Endothelial cell of umbilical vein (primary cell): Measurements from ENCODE around the gene CELF3. TPM values are rescaled to one million over a fixed set of nuclear protein-coding genes. Genes with fewer than 3 reads are reported as not detected.
A peak's percentile ranks its signal among the peaks of the same experiment; 100 is the strongest.

Source experiments
- BruUV-seq: library from RNA; stranded (reverse); fragments of 400-500 nt; replicated peaks from 2 replicates; lab custom pipeline; 2021; lab: Mats Ljungman, UMichigan
- CTCF ChIA-PET: fragments of 300-600, 350-600 bp; sonication (Branson Sonifier 250); formaldehyde crosslinking; loops from one replicate; lab custom pipeline; 2021; ENCODE audit warnings: antibody characterized with exemption, inconsistent platforms; lab: Charles Lee
- POLR2A ChIA-PET: fragments of 300-600, 350-600 bp; sonication (Branson Sonifier 250); formaldehyde crosslinking; loops from one replicate; lab custom pipeline; 2021; ENCODE audit warnings: antibody characterized with exemption, inconsistent platforms; lab: Charles Lee
- DNase-seq: peaks from one replicate; pipeline ENCODE4 v3.0.0-alpha.2; 2011; ENCODE audit warnings: low read depth, low spot score
- FAIRE-seq: peaks from 2 replicates; lab custom pipeline; 2011; peaks lifted over from hg19 to GRCh38; lab: Jason Lieb, UNC
- H2AFZ ChIP-seq: 2 replicates; pipeline ENCODE4 v1.6.0; 2012; ENCODE audit warnings: low read depth, low read length, control low read depth, inconsistent platforms
- H3K27ac ChIP-seq: 2 replicates; pipeline ENCODE4 v1.5.1; 2011; ENCODE audit warnings: low read depth, mild to moderate bottlenecking, control low read depth, low read length, moderate library complexity; ENCODE audit not compliant: insufficient read depth
- H3K27me3 ChIP-seq, 2 experiments: 2 replicates each; pipeline versions ENCODE4 v1.6.0 to v1.6.1; 2011; ENCODE audit warnings: low read length in 2 of 2, mixed read lengths in 1 of 2; ENCODE audit not compliant: control insufficient read depth in 2 of 2, insufficient read depth in 2 of 2
- H3K36me3 ChIP-seq, 2 experiments: 2 replicates in 1 of 2; 3 replicates in 1 of 2; pipeline ENCODE4 v1.5.1; 2011; ENCODE audit warnings: low read length in 2 of 2, mild to moderate bottlenecking in 1 of 2, moderate library complexity in 1 of 2; ENCODE audit not compliant: control insufficient read depth in 2 of 2, insufficient read depth in 2 of 2; ENCODE audit errors: extremely low read depth in 1 of 2
- H3K4me1 ChIP-seq: 3 replicates; pipeline ENCODE4 v1.5.1; 2011; ENCODE audit warnings: mild to moderate bottlenecking, low read length; ENCODE audit not compliant: control insufficient read depth, insufficient read depth; ENCODE audit errors: extremely low read depth
- H3K4me2 ChIP-seq: 2 replicates; pipeline ENCODE4 v1.6.1; 2011; ENCODE audit warnings: low read length, control low read depth, mixed read lengths; ENCODE audit not compliant: insufficient read depth
- H3K4me3 ChIP-seq, 3 experiments: fragments of 200-600 bp in 1 of 3; sonication (generic), shearing (Covaris generic) in 1 of 3; replicated peaks in 1 of 3; 2 replicates each; pipeline ENCODE4 v1.5.1; 2011 to 2016; ENCODE audit warnings: control low read depth in 3 of 3, low read length in 3 of 3, mild to moderate bottlenecking in 2 of 3, inconsistent platforms in 1 of 3, low read depth in 1 of 3, moderate library complexity in 1 of 3; ENCODE audit not compliant: insufficient read depth in 1 of 3
- H3K79me2 ChIP-seq: 2 replicates; pipeline ENCODE4 v1.6.0; 2012; ENCODE audit warnings: low read length, inconsistent platforms; ENCODE audit not compliant: control insufficient read depth, insufficient read depth
- H3K9ac ChIP-seq: replicated peaks from 2 replicates; pipeline ENCODE3; 2011; ENCODE audit warnings: low read length, control low read depth; ENCODE audit not compliant: insufficient read depth; ENCODE audit errors: extremely low read depth
- H3K9me1 ChIP-seq: replicated peaks from 3 replicates; pipeline ENCODE4 v1.6.0; 2011; ENCODE audit warnings: mild to moderate bottlenecking, low read length; ENCODE audit not compliant: control insufficient read depth, insufficient read depth; ENCODE audit errors: extremely low read depth
- H3K9me3 ChIP-seq: replicated peaks from 2 replicates; pipeline ENCODE4 v1.5.1; 2012; ENCODE audit warnings: low read length, inconsistent platforms; ENCODE audit not compliant: control insufficient read depth, insufficient read depth
- H4K20me1 ChIP-seq: replicated peaks from 2 replicates; pipeline ENCODE3; 2011; ENCODE audit warnings: mild to moderate bottlenecking, low read length; ENCODE audit not compliant: control insufficient read depth, insufficient read depth; ENCODE audit errors: extremely low read depth
- EZH2 ChIP-seq: IDR thresholded peaks from 2 replicates; pipeline ENCODE4 v1.6.1; 2012; ENCODE audit warnings: borderline replicate concordance, low read depth, mild to moderate bottlenecking, moderate library complexity, low read length, inconsistent platforms; ENCODE audit not compliant: severe bottlenecking
- FOS ChIP-seq: IDR thresholded peaks from 2 replicates; pipeline ENCODE4 v1.6.1; 2011; ENCODE audit warnings: mild to moderate bottlenecking, low read length, moderate library complexity, borderline replicate concordance; ENCODE audit not compliant: insufficient read depth
- GATA2 ChIP-seq: IDR thresholded peaks from 2 replicates; pipeline ENCODE4 v1.7.0; 2011; ENCODE audit warnings: low read depth, mild to moderate bottlenecking, moderate library complexity, mixed read lengths, low read length; ENCODE audit not compliant: insufficient read length, insufficient read depth
- JUN ChIP-seq: IDR thresholded peaks from 2 replicates; pipeline ENCODE4 v1.6.1; 2011; ENCODE audit warnings: borderline replicate concordance, low read depth; ENCODE audit not compliant: insufficient read length, insufficient read depth
- MYC ChIP-seq: IDR thresholded peaks from one replicate; pipeline ENCODE4 v1.6.1; 2011; ENCODE audit warnings: mild to moderate bottlenecking, low read depth, low read length
- POLR2A ChIP-seq: IDR thresholded peaks from 2 replicates; pipeline ENCODE4 v1.6.1; 2012; ENCODE audit warnings: low read depth, mild to moderate bottlenecking, control low read depth, low read length
- POLR2AphosphoS5 ChIP-seq: IDR thresholded peaks from 2 replicates; pipeline ENCODE4 v1.6.1; 2012; ENCODE audit warnings: low read depth, mild to moderate bottlenecking, control low read depth, low read length, moderate library complexity; ENCODE audit not compliant: insufficient read depth
- dilution Hi-C: fragments of 300-500 bp; cut with MboI; formaldehyde crosslinking; loops from one replicate; pipeline ENCODE4 v1.15.0; 2019; ENCODE audit warnings: low sequenced_read_pairs; ENCODE audit not compliant: extremely low pct_ligation_motif_present
- intact Hi-C: fragments of 100-400 bp; cut with micrococcal nuclease; formaldehyde crosslinking; loops from one replicate; pipeline ENCODE4 v1.10.0; 2022
- polyA plus RNA-seq, 4 experiments: library from polyadenylated mRNA; depleted of rRNA in 3 of 4; stranded (reverse) in 3 of 4; unstranded in 1 of 4; fragments of >200 nt; gene quantifications; 2 replicates each; pipeline versions ENCODE4 v1.2.1 to v1.2.3, GENCODE V29; 2011 to 2012; ENCODE audit warnings: missing spikeins in 1 of 4
- total RNA-seq: library from RNA; stranded (reverse); gene quantifications from 2 replicates; pipeline ENCODE4 v1.2.3, GENCODE V29; 2021
- TF ChIP-seq, protein P1 (sequence below), 2 donors: IDR thresholded peaks; 1 replicate in 1 of 2; 2 replicates in 1 of 2; pipeline ENCODE4 v1.5.1; 2011; ENCODE audit warnings: low read length in 2 of 2, mild to moderate bottlenecking in 2 of 2, moderate library complexity in 2 of 2, control low read depth in 1 of 2, inconsistent platforms in 1 of 2, low read depth in 1 of 2; ENCODE audit not compliant: insufficient read depth in 1 of 2; ENCODE audit errors: extremely low read depth in 1 of 2

Gene CELF3
- total and polyA plus RNA-seq, 2 donors (not counting 3 experiments of a cell fraction or from before 2014, with no cell fraction given), result not detected

GRCh38 chr1:151760597-151761385 is 44.2 kb upstream of the CELF3 start:
- DNase-seq (no peak), FAIRE-seq (no peak)
- Histone ChIP-seq H3K9me3 (no peaks in the 10 kb centered on the region), H4K20me1 (no peaks in the 10 kb centered on the region), H3K9me1 (no peaks in the 10 kb centered on the region), H3K4me3 (no peak overlapping the region), H3K36me3 (peaks cover 4 to 20% of the 10 kb centered on the region in 2 experiments), H2AFZ (no peak overlapping the region), H3K27me3 (no peaks in the 10 kb centered on the region), H3K9ac (no peak overlapping the region), H3K79me2 (peaks cover 7% of the 10 kb centered on the region), H3K4me1 (peaks cover 24% of the 10 kb centered on the region), H3K27ac (no peak overlapping the region), H3K4me2 (no peak overlapping the region)
- POLR2A ChIA-PET, result no interaction called here
- TF ChIP-seq FOS, result peak; percentile 51
- no peak for TF ChIP-seq EZH2
- intact Hi-C loops (no loop called here), dilution Hi-C loops (no loop called here)
- BruUV-seq, result no TSS peak
- CTCF ChIA-PET, result interaction anchor here (0.5 to 1.7 kb wide), 3 partner anchors 11 to 20 kb away, joined by 3 to 5 read pairs (median 3); no protein-coding TSS in a partner anchor

DNA sequence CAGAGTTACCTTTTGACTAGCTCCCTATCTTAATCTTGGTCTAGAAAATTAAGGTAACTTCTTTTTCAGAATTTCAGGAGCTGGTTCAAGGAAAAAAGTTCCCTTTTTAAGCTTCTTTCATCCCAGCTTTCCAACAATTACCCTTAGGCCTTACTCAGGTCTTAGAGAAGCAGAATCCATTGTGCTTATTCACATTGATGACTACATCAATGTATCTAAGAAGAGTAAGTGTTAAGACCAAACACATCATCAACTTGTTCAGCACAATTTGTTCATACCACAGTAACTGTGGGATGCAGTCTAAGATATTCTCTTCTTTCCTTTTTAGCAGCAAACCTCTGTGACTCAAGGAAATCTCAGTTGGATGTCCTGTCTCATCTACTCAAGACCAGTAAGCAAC is 42.6 kb upstream of the CELF3 start:
- Histone ChIP-seq H3K4me1 (peaks cover 21% of the 10 kb centered on the region), H3K9me3 (no peaks in the 10 kb centered on the region), H3K36me3 (peaks cover 4 to 20% of the 10 kb centered on the region in 2 experiments), H3K4me2 (no peak overlapping the region), H3K9ac (no peak overlapping the region), H3K4me3 (no peak overlapping the region), H4K20me1 (no peaks in the 10 kb centered on the region), H2AFZ (no peak overlapping the region), H3K27ac (no peak overlapping the region), H3K9me1 (no peaks in the 10 kb centered on the region), H3K27me3 (no peaks in the 10 kb centered on the region), H3K79me2 (peaks cover 7% of the 10 kb centered on the region)
- intact Hi-C loops, result no loop called here
- CTCF ChIA-PET, result no interaction called here
- POLR2A ChIA-PET, result interaction anchor here (0.7 kb wide), 1 partner anchor 119 kb away, joined by 4 read pairs; no protein-coding TSS in a partner anchor
- TF ChIP-seq MYC (no peak), POLR2AphosphoS5 (no peak), POLR2A (no peak), GATA2 (no peak), JUN (no peak), FOS (no peak)
- TF ChIP-seq, protein P1, sequence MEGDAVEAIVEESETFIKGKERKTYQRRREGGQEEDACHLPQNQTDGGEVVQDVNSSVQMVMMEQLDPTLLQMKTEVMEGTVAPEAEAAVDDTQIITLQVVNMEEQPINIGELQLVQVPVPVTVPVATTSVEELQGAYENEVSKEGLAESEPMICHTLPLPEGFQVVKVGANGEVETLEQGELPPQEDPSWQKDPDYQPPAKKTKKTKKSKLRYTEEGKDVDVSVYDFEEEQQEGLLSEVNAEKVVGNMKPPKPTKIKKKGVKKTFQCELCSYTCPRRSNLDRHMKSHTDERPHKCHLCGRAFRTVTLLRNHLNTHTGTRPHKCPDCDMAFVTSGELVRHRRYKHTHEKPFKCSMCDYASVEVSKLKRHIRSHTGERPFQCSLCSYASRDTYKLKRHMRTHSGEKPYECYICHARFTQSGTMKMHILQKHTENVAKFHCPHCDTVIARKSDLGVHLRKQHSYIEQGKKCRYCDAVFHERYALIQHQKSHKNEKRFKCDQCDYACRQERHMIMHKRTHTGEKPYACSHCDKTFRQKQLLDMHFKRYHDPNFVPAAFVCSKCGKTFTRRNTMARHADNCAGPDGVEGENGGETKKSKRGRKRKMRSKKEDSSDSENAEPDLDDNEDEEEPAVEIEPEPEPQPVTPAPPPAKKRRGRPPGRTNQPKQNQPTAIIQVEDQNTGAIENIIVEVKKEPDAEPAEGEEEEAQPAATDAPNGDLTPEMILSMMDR (IDR thresholded peaks at IDR 0.05; ENCODE audit: extremely low read depth in 1 of 2, insufficient read depth in 1 of 2, low read depth in 1 of 2, low read length in 2 of 2), result no peak
- dilution Hi-C loops, result no loop called here
- BruUV-seq, result no TSS peak
- DNase-seq (no peak), FAIRE-seq (no peak)
